ENCODE data around the gene ADAMTS2.

Gene ADAMTS2

GRCh38 chr5:179166171-179166885 is 178.9 kb downstream of the ADAMTS2 start:
- no peaks in the 10 kb centered on the region for H3K9me3 ChIP-seq (ENCODE audit: control insufficient read depth, low read depth, low read length)
- H3K4me3 ChIP-seq (ENCODE audit: low read length) = no peak overlapping the region
- H3K36me3 ChIP-seq (ENCODE audit: control insufficient read depth, low read depth, low read length) = no peaks in the 10 kb centered on the region
- no peaks in the 10 kb centered on the region for H3K4me1 ChIP-seq (ENCODE audit: control insufficient read depth, low read depth, low read length)
- H3K27ac ChIP-seq (ENCODE audit: low read length) = no peak overlapping the region
- H3K9ac ChIP-seq (ENCODE audit: low read length) = no peak overlapping the region
- H3K27me3 ChIP-seq (ENCODE audit: control insufficient read depth, insufficient read depth, low read length) = no peaks in the 10 kb centered on the region

GRCh38 chr5:179165421-179166170 is 179.7 kb downstream of the ADAMTS2 start:
- Histone ChIP-seq H3K9me3 (ENCODE audit: control insufficient read depth, low read depth, low read length) (no peaks in the 10 kb centered on the region), H3K9ac (ENCODE audit: low read length) (no peak overlapping the region), H3K27ac (ENCODE audit: low read length) (no peak overlapping the region), H3K4me3 (ENCODE audit: low read length) (no peak overlapping the region), H3K36me3 (ENCODE audit: control insufficient read depth, low read depth, low read length) (no peaks in the 10 kb centered on the region), H3K27me3 (ENCODE audit: control insufficient read depth, insufficient read depth, low read length) (no peaks in the 10 kb centered on the region), H3K4me1 (ENCODE audit: control insufficient read depth, low read depth, low read length) (no peaks in the 10 kb centered on the region)

DNA sequence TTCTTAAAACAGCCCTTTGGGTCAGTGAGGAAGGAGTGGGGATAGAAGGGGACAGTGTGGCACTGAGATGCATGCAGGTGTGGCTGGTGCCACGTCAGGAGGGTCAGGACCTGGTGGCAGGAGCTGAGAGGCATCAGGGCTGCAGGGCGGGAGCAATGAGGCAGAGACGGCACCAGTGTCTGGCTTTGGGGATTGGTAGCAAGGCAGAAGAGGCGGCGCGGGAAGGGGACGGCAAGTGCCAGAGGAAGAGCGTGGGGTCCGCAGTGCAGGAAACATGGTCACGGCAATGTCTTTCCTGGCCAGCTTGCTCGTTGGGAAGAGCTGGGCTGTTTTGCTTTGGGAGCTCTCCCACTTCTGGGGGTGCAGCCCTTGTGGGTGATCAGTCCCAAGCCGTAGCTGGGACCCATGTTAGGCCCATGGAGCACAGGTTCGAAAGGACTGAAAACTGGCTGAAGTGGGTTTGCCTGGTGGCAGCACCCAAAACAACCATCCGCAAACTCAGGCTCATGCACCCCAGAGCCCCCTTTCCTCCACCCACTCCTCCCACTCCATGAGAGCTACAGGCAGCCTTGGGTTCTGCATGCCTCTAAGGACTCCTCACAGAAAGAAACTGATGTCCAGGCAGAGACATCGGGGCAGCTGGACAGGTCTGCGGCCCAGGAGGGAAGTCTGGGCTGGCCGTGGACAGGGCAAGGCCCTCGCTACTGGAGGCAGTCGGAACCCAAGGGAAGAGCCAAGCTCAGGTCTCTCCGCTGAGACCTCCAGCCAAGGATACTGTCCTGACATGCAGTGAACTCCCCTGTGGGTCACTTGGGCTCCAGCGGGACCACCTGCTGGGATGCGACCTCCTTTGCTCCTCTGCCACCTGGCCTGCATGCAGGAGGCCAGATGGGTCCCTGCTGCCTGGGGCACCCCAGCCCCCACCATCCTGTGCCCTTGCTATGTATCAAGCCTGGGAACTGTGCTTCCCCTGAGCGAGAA is 180.6 kb downstream of the ADAMTS2 start:
- Histone ChIP-seq H3K9me3 (ENCODE audit: control insufficient read depth, low read depth, low read length) (no peaks in the 10 kb centered on the region), H3K9ac (ENCODE audit: low read length) (no peak overlapping the region), H3K27ac (ENCODE audit: low read length) (no peak overlapping the region), H3K27me3 (ENCODE audit: control insufficient read depth, insufficient read depth, low read length) (no peaks in the 10 kb centered on the region), H3K4me1 (ENCODE audit: control insufficient read depth, low read depth, low read length) (no peaks in the 10 kb centered on the region), H3K4me3 (ENCODE audit: low read length) (no peak overlapping the region), H3K36me3 (ENCODE audit: control insufficient read depth, low read depth, low read length) (no peaks in the 10 kb centered on the region)

GRCh38 chr5:179163236-179164155 is 181.8 kb downstream of the ADAMTS2 start:
- no peak overlapping the region for H3K4me3 ChIP-seq (ENCODE audit: low read length)
- H3K27ac ChIP-seq (ENCODE audit: low read length) = no peak overlapping the region
- no peak overlapping the region for H3K9ac ChIP-seq (ENCODE audit: low read length)
- H3K4me1 ChIP-seq (ENCODE audit: control insufficient read depth, low read depth, low read length) = no peaks in the 10 kb centered on the region
- H3K36me3 ChIP-seq (ENCODE audit: control insufficient read depth, low read depth, low read length) = no peaks in the 10 kb centered on the region
- H3K9me3 ChIP-seq (ENCODE audit: control insufficient read depth, low read depth, low read length) = no peaks in the 10 kb centered on the region
- H3K27me3 ChIP-seq (ENCODE audit: control insufficient read depth, insufficient read depth, low read length) = no peaks in the 10 kb centered on the region

- Histone ChIP-seq H3K4me3 (ENCODE audit: low read length) (no peak overlapping the region), H3K27me3 (ENCODE audit: control insufficient read depth, insufficient read depth, low read length) (no peaks in the 10 kb centered on the region), H3K9ac (ENCODE audit: low read length) (no peak overlapping the region), H3K9me3 (ENCODE audit: control insufficient read depth, low read depth, low read length) (no peaks in the 10 kb centered on the region), H3K27ac (ENCODE audit: low read length) (no peak overlapping the region), H3K4me1 (ENCODE audit: control insufficient read depth, low read depth, low read length) (no peaks in the 10 kb centered on the region), H3K36me3 (ENCODE audit: control insufficient read depth, low read depth, low read length) (no peaks in the 10 kb centered on the region)
These were observed 182.7 kb downstream of the ADAMTS2 start for GRCh38 chr5:179162351-179163235.

DNA sequence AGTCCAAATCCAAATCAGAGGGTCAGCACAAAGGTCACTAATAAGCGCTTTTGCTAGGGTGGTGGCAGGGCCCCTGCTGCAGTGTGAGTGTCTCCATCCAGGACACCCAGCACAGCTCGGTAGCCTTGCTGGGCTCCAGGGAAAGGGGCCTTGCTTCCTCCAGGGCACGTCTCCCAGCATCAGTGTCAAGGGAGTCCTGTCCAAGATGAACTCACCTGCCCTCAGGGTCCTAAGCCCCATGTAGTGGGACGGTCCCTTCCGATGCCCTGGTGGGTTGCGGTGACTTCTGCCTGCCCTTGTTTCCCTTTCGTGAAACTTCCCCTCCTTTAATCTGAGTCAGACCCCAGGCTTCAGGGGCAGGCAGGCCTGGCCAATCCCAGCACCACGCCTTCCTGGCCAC is 183.4 kb downstream of the ADAMTS2 start:
- Histone ChIP-seq H3K9me3 (ENCODE audit: control insufficient read depth, low read depth, low read length) (no peaks in the 10 kb centered on the region), H3K36me3 (ENCODE audit: control insufficient read depth, low read depth, low read length) (no peaks in the 10 kb centered on the region)

DNA sequence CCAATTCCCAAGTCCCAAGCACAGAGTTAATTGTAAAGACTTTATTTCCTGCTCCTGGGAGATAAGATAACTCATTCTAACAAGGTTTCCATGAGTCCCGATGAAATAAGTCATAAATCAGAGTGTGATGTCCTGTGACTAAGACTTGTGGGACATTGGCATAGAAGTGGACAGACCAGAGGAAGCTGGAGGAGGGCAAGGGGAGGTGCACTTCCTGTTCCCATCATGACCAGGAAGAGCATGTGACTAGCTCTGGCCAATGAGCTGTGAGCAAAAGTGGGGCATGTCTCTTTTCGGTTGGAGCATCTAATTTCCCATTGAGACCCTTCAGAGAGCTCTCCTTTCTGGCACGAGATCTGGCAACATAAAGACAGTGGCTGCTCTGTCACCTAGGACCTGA is 184.7 kb downstream of the ADAMTS2 start:
- Histone ChIP-seq H3K9me3 (ENCODE audit: control insufficient read depth, low read depth, low read length) (no peaks in the 10 kb centered on the region), H3K4me3 (ENCODE audit: low read length) (no peak overlapping the region), H3K36me3 (ENCODE audit: control insufficient read depth, low read depth, low read length) (no peaks in the 10 kb centered on the region), H3K9ac (ENCODE audit: low read length) (no peak overlapping the region), H3K27ac (ENCODE audit: low read length) (no peak overlapping the region), H3K27me3 (ENCODE audit: control insufficient read depth, insufficient read depth, low read length) (no peaks in the 10 kb centered on the region), H3K4me1 (ENCODE audit: control insufficient read depth, low read depth, low read length) (no peaks in the 10 kb centered on the region)

More for the DNA sequence above, 183.4 kb downstream of the ADAMTS2 start:
- H3K4me3 ChIP-seq (ENCODE audit: low read length) = no peak overlapping the region
- no peaks in the 10 kb centered on the region for H3K4me1 ChIP-seq (ENCODE audit: control insufficient read depth, low read depth, low read length)
- H3K9ac ChIP-seq (ENCODE audit: low read length) = no peak overlapping the region
- no peak overlapping the region for H3K27ac ChIP-seq (ENCODE audit: low read length)
- no peaks in the 10 kb centered on the region for H3K27me3 ChIP-seq (ENCODE audit: control insufficient read depth, insufficient read depth, low read length)

DNA sequence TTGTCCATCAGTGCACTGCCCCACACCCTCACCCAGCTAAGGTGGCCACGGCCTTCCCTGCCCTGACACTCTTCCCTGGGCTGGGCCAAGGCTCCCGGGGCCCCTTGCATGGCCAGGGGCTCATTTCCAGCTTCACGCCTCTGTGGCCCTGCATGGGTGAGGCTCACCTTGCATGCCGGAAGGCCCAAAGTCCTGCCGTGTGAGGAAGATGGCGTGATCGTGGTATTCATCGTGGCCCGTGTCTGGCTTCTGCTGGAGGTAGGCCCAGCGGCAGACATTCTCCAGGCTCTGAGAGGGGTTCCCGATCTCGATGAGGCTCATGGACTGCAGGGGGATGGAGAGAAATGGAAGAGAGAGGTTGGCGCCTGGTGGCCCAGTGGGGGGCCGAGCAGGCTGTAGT is 186.7 kb downstream of the ADAMTS2 start:
- H3K27ac ChIP-seq (ENCODE audit: low read length) = no peak overlapping the region
- no peaks in the 10 kb centered on the region for H3K9me3 ChIP-seq (ENCODE audit: control insufficient read depth, low read depth, low read length)
- H3K4me1 ChIP-seq (ENCODE audit: control insufficient read depth, low read depth, low read length) = no peaks in the 10 kb centered on the region
- no peak overlapping the region for H3K4me3 ChIP-seq (ENCODE audit: low read length)
- H3K9ac ChIP-seq (ENCODE audit: low read length) = no peak overlapping the region
- no peaks in the 10 kb centered on the region for H3K27me3 ChIP-seq (ENCODE audit: control insufficient read depth, insufficient read depth, low read length)
- no peaks in the 10 kb centered on the region for H3K36me3 ChIP-seq (ENCODE audit: control insufficient read depth, low read depth, low read length)

- Histone ChIP-seq H3K9me3 (ENCODE audit: control insufficient read depth, low read depth, low read length) (no peaks in the 10 kb centered on the region), H3K27me3 (ENCODE audit: control insufficient read depth, insufficient read depth, low read length) (no peaks in the 10 kb centered on the region), H3K36me3 (ENCODE audit: control insufficient read depth, low read depth, low read length) (no peaks in the 10 kb centered on the region), H3K9ac (ENCODE audit: low read length) (no peak overlapping the region), H3K4me3 (ENCODE audit: low read length) (no peak overlapping the region), H3K27ac (ENCODE audit: low read length) (no peak overlapping the region), H3K4me1 (ENCODE audit: control insufficient read depth, low read depth, low read length) (no peaks in the 10 kb centered on the region)
These were observed 190.0 kb downstream of the ADAMTS2 start for GRCh38 chr5:179154991-179155955.

All from iPS-18a (cell line).